A549 treated with AZD9567 at 1 μM for 4 hours (cell line): ENCODE results near the gene TAPT1. TPM values are rescaled to one million over a fixed set of nuclear protein-coding genes. Genes with fewer than 3 reads are reported as not detected.

ENCODE experiments used
- total RNA-seq: library from RNA; stranded (reverse); fragments of 200-300 nt; extraction: Qiagen RNA extraction; gene quantifications from 5 replicates; pipeline ENCODE4 v1.2.3, GENCODE V29; 2022; ENCODE audit not compliant: insufficient read depth

Gene TAPT1
- 11.3 to 20.4 TPM (median 12.9 TPM) in 5 replicates for total RNA-seq

DNA sequence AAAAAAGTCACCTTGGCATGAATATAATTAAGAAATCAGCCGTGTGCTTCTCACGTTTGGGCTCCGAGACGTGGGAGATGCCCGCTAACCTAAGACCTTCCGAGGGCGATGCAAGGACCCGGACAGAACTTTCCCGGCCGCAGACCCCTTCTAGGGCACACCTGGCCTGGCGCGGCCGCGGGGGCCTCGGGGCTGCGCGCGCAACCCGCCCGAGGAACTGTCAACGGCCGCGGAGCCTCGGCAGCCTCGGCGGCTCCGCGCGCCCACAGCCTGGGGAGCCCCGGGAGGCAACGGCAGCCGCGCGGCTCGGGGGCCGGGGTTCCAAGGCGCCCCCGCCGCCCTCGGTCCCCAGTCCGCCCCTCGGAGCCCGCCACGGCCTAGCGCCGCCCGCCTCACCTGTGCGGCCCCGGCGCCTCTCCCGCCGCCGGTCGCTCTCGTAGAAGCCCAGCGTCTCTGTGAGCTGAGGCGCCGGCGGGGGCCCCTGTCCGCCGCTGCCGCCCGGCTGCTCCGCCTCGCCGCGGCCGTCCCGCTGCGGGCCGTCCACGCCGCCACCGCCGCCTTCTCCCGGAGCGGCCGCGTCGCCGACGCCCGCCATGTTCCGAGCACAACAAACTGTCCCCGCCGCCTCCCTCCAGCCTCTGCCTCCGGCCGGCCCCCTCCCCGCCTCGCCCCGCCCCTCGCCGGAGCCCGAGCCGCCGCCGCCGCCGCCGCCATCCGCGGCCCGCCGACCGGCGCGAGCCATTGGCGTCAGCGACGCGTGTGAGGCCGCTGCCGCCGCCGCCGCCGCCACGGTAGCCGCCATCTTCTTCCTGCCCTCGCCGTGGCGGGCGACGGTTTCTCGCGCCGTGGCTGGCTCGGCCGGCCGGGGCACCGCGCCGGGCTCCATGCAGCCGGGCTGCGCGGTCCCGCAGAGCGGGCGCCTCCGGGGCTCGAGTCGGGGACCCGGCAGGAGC is at the start of gene TAPT1:
Gene TAPT1, minus strand, starts transcription at position 609 of the 953 bp plus-strand sequence. Its CDS starts 14 bp downstream, at position 595.

Other genes with a start within 250 kb of the TAPT1 start
- 0.20 to 0.97 TPM (median 0.27 TPM) in 5 replicates for gene PROM1, start 142.4 kb downstream of the TAPT1 start, total RNA-seq